ENCODE results near the gene MANBA.
"Not testable (repeated sequence)": the region's sequence is repeated elsewhere in the genome, so short reads cannot be mapped to it uniquely, and the experiment has no call there.

MANBA gene

GRCh38 chr4:102619776-102620631, 140.8 kb downstream of the MANBA start:
- DNase-seq (ENCODE audit: low read depth): peak; percentile 73

- not testable (repeated sequence) for DNase-seq (ENCODE audit: low read depth)
These were observed 141.7 kb downstream of the MANBA start for GRCh38 chr4:102619021-102619420.

- DNase-seq (ENCODE audit: low read depth): no peak
These were observed 144.1 kb downstream of the MANBA start for GRCh38 chr4:102616636-102617035.

- DNase-seq (ENCODE audit: low read depth): no peak
These were observed 146.0 kb downstream of the MANBA start for GRCh38 chr4:102614801-102615200.

- no peak for DNase-seq (ENCODE audit: low read depth)
These were observed 147.9 kb downstream of the MANBA start for GRCh38 chr4:102612824-102613366.

GRCh38 chr4:102612210-102612609, 148.6 kb downstream of the MANBA start:
- DNase-seq (ENCODE audit: low read depth): no peak

GRCh38 chr4:102610476-102610875, 150.3 kb downstream of the MANBA start:
- DNase-seq (ENCODE audit: low read depth): no peak

- peak; percentile 22 for DNase-seq (ENCODE audit: low read depth)
These were observed 150.8 kb downstream of the MANBA start for GRCh38 chr4:102610007-102610406.

GRCh38 chr4:102608190-102608589, 152.6 kb downstream of the MANBA start:
- DNase-seq (ENCODE audit: low read depth): peak; percentile 40

- no peak for DNase-seq (ENCODE audit: low read depth)
These were observed 153.8 kb downstream of the MANBA start for GRCh38 chr4:102606846-102607450.

GRCh38 chr4:102606261-102606660, 154.5 kb downstream of the MANBA start:
- no peak for DNase-seq (ENCODE audit: low read depth)

GRCh38 chr4:102604222-102604940, 156.4 kb downstream of the MANBA start:
- DNase-seq (ENCODE audit: low read depth): no peak

GRCh38 chr4:102601586-102602227, 159.1 kb downstream of the MANBA start:
- no peak for DNase-seq (ENCODE audit: low read depth)

- no peak for DNase-seq (ENCODE audit: low read depth)
These were observed 160.1 kb downstream of the MANBA start for GRCh38 chr4:102600689-102601088.

- DNase-seq (ENCODE audit: low read depth): no peak
These were observed 160.9 kb downstream of the MANBA start for GRCh38 chr4:102599886-102600285.

- no peak for DNase-seq (ENCODE audit: low read depth)
These were observed 161.3 kb downstream of the MANBA start for GRCh38 chr4:102599455-102599854.

- DNase-seq (ENCODE audit: low read depth): no peak
These were observed 161.9 kb downstream of the MANBA start for GRCh38 chr4:102598762-102599374.

- DNase-seq (ENCODE audit: low read depth): peak; percentile 24
These were observed 162.5 kb downstream of the MANBA start for GRCh38 chr4:102598086-102598761.

- no peak for DNase-seq (ENCODE audit: low read depth)
These were observed 164.2 kb downstream of the MANBA start for GRCh38 chr4:102596532-102596931.

- DNase-seq (ENCODE audit: low read depth): no peak
These were observed 166.8 kb downstream of the MANBA start for GRCh38 chr4:102594000-102594399.

GRCh38 chr4:102593147-102593546, 167.6 kb downstream of the MANBA start:
- no peak for DNase-seq (ENCODE audit: low read depth)

Data from EH (cell line).